HepG2 (cell line): ENCODE data around the gene KISS1R.

Source experiments
- E2F1 ChIP-seq: sonication (generic); formaldehyde crosslinking; IDR thresholded peaks from 2 replicates; pipeline ENCODE4 v1.5.0; 2020; ENCODE audit warnings: missing genetic modification reagents
- ETS1 ChIP-seq: sonication (generic); formaldehyde crosslinking; IDR thresholded peaks from 2 replicates; pipeline ENCODE4 v1.4.0; 2020; ENCODE audit warnings: missing genetic modification reagents
- MLX ChIP-seq: IDR thresholded peaks from 2 replicates; pipeline ENCODE4 v1.6.1; 2016

GRCh38 chr19:936175-936546, 19.0 kb downstream of the KISS1R start:
- TF ChIP-seq E2F1 (no peak), MLX (CRISPR knock-in tag) (no peak), ETS1 (CRISPR knock-in tag) (no peak)
